KOPT-K1 (cell line): ENCODE measurements around the gene DDIT4L.
A peak's percentile ranks its signal among the peaks of the same experiment; 100 is the strongest.
"Not testable (repeated sequence)": the region's sequence is repeated elsewhere in the genome, so short reads cannot be mapped to it uniquely, and the experiment has no call there.

Experiments used
- H3K27ac ChIP-seq: fragments of 200-600 bp; sonication (generic); 2 replicates; pipeline ENCODE4 v1.5.1; 2016; ENCODE audit warnings: antibody characterized with exemption, mild to moderate bottlenecking, low read depth, low read length; ENCODE audit not compliant: poor library complexity, severe bottlenecking
- H3K36me3 ChIP-seq: fragments of 200-600 bp; sonication (generic); 2 replicates; pipeline ENCODE4 v1.5.1; 2017; ENCODE audit warnings: antibody characterized with exemption, mild to moderate bottlenecking, low read length, moderate library complexity; ENCODE audit not compliant: insufficient read depth
- H3K9me3 ChIP-seq: fragments of 200-600 bp; sonication (generic); 2 replicates; pipeline ENCODE4 v1.5.1; 2017; ENCODE audit warnings: antibody characterized with exemption, low read length, mild to moderate bottlenecking; ENCODE audit not compliant: insufficient read depth, poor library complexity, severe bottlenecking

Gene DDIT4L

DNA sequence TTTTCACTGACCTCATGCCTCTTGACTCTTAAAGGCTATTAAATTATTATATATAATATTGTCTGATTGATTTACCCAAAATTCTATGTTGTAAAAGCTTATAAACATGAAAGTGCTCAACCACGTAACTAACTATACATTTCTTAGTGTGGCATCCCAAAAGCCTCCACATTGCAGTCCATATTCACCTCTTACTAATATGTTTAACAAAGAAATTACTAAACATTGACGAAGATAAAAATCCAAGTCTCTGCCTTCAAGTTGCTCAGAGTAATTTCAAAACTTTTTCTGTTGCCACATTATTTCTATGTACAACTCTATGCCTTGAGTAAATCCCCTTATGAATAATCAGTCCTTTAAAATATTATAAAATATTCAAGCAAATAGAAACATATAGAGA is 14.4 kb downstream of the DDIT4L start:
- Histone ChIP-seq H3K9me3 (peaks cover 9% of the 10 kb centered on the region), H3K36me3 (no peaks in the 10 kb centered on the region), H3K27ac (no peak overlapping the region)

DNA sequence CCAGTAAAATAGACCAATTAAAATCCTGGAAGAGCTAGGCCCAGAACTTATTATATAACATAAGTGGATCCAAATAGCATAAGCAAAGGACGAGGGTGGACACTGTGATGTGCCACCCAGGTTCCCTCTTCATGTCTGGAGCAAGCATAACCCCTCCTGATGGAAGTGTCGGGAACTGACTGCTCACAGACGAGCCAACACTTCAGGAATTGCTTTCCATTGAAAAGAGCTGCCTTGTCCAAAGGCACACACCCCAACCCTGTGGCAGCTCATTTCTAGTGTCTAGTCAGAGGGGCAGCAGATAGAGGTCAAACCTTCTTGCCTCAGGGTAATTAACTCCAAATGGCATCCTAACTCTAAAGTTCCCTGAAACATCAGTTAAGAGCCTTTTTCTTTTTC is 15.3 kb downstream of the DDIT4L start:
- no peaks in the 10 kb centered on the region for H3K36me3 ChIP-seq
- peaks cover 10% of the 10 kb centered on the region for H3K9me3 ChIP-seq
- H3K27ac ChIP-seq, result no peak overlapping the region

DNA sequence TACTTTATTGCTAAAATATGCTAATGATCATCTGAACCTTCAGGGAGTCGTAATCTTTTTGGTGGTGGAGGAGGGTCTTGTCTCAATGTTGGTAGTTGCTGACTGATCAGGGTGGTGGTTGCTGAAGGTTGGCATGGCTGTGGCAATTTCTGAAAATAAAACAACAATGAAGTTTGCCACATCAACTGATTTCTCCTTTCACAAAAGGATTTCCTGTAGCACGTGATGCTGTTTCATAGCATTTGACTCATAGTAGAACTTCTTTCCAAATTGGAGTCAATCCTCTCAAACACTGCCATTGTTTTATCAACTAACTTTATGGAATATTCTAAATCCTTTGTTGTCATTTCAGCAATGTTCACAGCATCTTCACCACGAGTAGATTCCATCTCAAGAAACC is 19.3 kb downstream of the DDIT4L start:
- Histone ChIP-seq H3K9me3 (peaks cover 38% of the 10 kb centered on the region), H3K36me3 (no peaks in the 10 kb centered on the region), H3K27ac (no peak overlapping the region)

DNA sequence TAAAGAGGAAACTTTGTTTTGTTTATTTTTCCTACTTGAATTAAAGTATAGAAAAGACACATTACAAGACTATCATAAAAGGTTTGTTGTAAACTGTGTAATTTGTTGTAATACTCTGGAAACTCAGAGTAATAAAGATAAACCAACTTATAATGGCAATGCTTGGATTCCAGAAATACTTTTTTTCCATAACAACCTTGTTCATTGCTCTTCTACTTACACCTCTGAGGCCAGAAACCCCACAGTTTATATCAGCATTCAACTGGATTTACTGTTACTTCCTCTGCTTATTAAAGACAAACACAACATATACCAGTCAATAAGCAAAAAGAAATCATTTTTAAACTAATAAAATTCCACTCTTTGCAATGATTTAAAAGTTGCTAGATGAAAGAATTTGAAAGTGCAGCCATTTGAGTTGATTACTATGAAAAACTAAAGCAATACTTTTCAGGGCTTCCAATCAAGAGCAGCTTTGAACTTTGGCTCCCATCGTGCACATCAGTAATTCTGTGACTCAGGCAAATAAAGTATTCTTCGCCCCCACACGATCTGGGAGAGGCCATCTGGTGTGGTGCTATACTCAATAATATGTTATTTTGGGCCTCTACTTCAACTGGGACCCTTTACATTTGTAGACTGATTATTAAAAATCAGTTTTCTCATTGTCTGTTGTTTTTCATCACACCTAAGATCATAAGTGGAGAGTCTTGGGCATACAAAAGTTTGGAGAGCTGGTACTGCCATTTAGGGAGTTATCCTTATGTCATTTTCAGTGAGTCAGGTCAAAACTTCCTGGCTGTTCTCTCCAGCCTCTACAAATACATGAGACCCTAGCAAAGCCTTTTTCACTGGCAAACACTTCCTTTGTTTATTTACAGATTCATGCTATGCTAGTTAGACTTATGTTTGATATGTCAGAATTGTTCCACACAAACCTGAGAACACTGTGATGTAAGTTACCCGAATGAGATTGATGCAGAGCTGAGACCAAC is 20.5 kb downstream of the DDIT4L start:
- Histone ChIP-seq H3K27ac (no peak overlapping the region), H3K36me3 (no peaks in the 10 kb centered on the region), H3K9me3 (peaks cover 38% of the 10 kb centered on the region)

DNA sequence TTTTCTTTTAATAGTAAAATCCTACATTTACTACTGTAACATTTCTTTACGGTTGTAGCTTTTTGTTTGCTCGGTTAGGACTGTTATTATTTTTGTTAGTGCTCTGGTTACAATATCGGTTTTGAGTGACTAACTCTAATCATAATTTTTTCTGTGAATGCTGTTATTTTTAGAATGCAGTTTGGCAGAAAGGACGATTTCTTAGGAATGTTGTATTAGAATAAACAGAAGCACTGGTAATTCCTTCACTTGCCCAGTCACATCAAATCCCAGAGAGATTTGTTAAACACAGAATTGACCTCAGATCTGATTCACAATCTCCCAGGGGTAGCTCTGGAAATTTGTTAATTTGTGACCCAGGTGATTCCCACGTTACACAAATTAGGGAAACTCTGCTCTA is 21.7 kb downstream of the DDIT4L start:
- H3K27ac ChIP-seq, result no peak overlapping the region
- no peaks in the 10 kb centered on the region for H3K36me3 ChIP-seq
- peaks cover 38% of the 10 kb centered on the region for H3K9me3 ChIP-seq

DNA sequence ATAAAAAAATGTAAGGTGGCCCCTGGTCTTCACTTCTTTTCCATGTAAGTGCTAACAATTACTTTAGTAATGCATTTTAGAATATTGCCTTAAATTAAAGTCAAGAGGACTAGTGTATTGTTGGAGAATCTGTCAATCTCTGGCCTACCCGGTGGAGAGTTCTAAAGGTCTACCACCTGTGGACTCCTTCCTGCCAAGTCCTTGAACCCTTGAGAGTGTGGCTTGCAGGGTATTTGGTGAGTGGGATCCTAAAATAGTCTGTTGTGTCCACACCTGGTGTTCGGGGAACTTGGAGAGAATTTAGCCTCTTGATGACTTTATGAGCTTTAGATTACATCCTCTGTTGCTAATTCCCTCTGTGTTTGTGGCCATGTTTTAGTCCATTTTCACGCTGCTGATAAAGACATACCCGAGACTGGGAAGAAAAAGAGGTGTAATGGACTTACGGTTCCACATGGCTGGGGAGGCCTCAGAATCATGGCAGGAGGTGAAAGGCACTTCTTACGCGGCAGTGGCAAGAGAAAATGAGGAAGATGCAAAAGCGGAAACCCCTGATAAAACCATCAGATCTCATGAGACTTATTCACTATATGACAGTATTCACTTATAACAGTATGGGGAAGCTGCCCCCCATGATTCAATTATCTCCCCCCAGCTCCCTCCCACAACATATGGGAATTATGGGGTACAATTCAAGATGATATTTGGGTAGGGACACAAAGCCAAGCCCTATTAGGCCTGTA is 23.8 kb downstream of the DDIT4L start:
- peak overlapping the region; percentile 70 for H3K27ac ChIP-seq
- H3K36me3 ChIP-seq, result no peaks in the 10 kb centered on the region
- H3K9me3 ChIP-seq, result peaks cover 50% of the 10 kb centered on the region

DNA sequence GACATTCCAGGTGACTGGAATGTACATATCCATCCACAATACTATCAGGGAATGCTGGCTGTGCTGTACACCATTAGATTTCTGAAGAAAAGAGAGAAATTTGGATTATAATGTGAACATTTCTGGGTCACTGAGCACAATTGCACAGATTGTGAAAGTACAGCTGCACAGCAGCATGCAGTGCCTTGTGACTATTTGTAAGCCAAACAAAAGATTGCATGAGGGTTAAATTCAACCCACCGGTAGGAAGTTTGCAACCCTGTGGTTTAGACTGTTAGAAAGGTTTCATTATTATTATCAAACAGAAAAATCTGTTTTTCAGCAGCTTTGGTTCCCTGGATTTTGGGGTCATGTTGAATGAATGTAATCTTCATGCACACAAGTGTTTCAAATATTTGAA is 24.5 kb downstream of the DDIT4L start:
- Histone ChIP-seq H3K27ac (peak overlapping the region; percentile 70), H3K36me3 (no peaks in the 10 kb centered on the region), H3K9me3 (peaks cover 51% of the 10 kb centered on the region)

DNA sequence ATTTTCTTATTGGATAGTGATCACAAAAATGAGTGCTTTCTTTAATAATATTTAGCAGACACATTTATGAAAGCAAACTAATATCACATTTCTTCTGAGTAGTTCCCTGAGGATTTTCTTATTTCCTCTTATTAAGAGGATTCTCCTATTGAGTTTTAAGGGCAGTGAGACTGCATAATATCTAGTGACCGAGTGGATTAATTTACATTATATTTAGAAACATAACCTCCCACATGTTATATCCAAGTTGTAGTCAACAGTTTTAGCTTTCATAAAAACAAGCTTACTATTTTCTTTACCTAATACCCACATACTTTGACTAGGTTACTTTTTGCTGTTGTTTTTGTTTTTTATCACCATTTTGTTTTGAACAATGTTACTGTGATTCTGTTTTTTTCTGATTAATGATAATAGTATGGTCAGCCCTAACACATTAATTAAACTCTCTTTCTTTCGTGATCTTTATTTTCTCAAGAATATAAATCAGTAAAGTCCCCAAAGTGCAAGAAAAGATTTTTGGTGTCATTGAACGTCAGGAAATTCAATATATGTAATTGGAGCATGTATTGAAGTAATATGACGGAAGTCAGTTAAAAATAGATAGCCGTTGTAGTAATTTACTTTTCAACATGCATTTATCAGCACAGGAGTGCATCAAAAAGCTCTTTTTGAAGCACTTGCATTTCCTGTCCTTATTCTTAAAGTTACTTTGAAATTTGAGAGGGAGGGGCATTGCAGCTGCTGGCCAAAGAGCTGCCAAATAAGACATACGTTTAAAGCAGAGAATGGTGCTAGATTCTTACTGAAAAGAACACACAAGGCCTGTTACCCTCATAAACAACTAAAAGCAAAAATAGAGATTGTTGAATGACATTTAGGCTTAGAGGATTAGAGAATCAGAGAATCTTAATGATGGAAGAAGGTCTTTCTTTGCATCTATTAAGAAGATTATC is 25.2 kb downstream of the DDIT4L start:
- peaks cover 56% of the 10 kb centered on the region for H3K9me3 ChIP-seq
- H3K36me3 ChIP-seq, result no peaks in the 10 kb centered on the region
- peak overlapping the region; percentile 70 for H3K27ac ChIP-seq

DNA sequence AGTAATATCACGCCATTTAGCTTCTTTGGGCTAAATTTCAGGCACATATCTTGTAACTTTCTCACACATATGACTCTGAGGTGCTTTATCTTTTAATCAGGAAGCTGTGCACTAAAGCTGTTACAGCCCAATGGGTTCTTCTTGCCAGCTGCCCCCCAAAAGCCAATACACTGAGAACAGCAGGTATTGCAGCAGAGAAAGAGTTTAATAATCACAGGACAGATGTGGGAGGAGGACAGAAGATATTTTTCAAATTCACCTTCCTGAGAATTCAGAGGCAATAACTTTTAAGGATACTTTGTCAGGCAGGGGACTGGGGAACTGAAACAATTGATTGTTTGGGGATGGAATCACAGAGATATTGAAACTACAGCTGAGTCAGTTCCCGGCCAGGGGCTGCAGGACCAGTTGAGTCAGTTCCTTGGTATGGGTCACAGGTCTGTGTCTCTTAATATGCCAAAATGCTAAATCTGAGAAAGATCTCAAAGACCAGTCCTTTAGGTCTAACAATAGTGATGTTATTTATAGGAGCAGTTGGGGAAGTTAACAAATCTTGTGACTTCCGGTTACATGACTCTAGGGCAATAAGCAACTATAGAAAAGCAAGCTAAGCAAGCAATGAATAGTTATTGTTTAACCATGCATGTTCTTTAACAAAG is 28.1 kb downstream of the DDIT4L start:
- Histone ChIP-seq H3K36me3 (no peaks in the 10 kb centered on the region), H3K9me3 (peaks cover 40% of the 10 kb centered on the region), H3K27ac (no peak overlapping the region)

DNA sequence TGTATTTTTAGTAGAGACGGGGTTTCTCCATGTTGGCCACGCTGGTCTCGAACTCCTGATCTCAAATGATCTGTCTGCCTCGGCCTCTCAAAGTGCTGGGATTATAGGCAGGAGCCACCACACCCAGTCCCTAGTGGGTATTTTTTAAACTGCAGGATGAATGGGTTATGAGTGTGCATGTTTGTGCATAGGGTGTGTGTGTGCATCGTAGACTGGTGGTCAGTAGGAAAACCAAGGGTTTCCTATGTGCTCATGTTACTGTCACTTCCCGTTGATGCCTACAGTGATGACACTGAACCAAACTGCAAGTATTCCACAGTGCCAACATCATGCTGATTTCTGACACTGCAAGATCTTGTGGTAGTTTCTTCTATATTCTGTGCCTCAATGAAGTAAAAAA is 41.1 kb downstream of the DDIT4L start:
- H3K36me3 ChIP-seq, result no peaks in the 10 kb centered on the region
- H3K27ac ChIP-seq, result no peak overlapping the region
- no peaks in the 10 kb centered on the region for H3K9me3 ChIP-seq

DNA sequence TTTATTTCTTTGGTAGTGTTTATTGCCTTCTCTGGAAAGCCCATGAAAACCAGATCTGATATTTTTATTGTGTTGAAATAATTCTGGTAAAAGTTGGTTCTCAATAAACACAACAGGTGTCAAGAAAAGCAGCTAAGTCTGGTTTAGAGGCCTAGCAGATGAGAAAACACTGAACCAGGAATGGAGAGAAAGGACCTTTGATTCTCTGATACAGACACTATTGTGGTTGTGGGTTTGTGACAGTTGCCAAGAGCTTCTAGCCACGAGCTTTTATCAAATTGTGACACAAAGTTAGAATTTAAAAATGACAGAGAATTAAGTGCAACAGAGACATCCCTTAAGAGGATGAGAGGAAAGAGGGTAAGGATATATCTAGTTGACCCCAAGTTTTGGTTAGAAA is 42.6 kb downstream of the DDIT4L start:
- Histone ChIP-seq H3K9me3 (no peaks in the 10 kb centered on the region), H3K36me3 (no peaks in the 10 kb centered on the region), H3K27ac (peak overlapping the region; percentile 65)

DNA sequence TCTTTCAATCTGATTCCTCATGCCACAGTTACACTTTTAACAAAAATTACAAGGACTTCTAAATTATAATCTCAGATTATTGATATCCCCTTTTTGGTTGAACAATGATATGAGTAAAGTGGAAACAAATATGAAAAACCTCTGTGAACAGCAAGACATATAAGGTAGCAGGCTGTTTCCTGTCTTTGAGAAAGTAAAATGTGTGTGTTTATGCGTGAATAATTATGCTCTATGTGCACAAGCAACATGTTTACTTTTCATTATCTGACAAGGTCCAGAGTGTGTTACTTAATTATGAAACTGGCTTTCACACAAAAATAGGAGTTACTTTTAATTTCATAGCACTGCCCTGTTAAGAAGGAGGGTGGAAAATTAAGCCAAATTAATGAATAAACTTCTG is 43.1 kb downstream of the DDIT4L start:
- H3K36me3 ChIP-seq, result no peaks in the 10 kb centered on the region
- no peaks in the 10 kb centered on the region for H3K9me3 ChIP-seq
- peak overlapping the region; percentile 65 for H3K27ac ChIP-seq

DNA sequence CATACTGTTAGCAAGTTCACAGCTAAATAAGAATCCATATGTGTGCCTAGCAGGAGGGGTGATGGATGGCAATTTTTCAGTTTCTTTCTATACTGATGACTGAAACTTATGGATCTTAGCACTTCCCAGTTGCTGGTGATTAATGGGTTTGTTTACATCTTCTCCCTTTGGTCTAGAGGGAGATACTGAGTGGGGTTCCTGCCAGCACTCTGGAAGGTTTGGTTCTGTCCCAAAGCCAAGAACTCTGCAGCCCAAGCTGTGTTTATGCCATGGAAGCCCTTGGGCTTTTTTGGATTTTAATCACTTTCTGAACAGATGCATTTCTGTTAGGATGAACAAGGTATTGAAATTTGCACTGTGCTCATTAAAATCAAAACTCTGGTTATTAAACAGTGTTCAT is 43.5 kb downstream of the DDIT4L start:
- no peaks in the 10 kb centered on the region for H3K9me3 ChIP-seq
- no peaks in the 10 kb centered on the region for H3K36me3 ChIP-seq
- H3K27ac ChIP-seq, result peak overlapping the region; percentile 65

DNA sequence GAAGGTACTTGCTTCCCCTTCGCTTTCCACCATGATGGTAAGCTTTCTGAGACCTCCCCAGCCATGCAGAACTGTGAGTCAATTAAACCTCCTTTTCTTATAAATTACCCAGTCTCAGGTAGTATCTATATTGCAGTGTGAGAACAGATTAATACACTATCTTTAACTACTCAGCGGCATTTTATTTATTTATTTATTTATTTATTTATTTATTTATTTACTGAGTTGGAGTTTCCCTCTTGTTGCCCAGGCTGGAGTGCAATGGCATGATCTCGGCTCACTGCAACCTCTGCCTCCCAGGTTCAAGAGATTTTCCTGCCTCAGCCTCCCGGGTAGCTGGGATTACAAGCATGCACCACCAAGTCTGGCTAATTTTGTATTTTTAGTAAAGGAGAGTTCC is 52.9 kb downstream of the DDIT4L start:
- H3K36me3 ChIP-seq, H3K27ac ChIP-seq: not testable (repeated sequence)
- H3K9me3 ChIP-seq, result peaks cover 16% of the 10 kb centered on the region
